SK-N-SH (cell line): ENCODE measurements around the gene SLC22A4. TPM values are rescaled to one million over a fixed set of nuclear protein-coding genes. Genes with fewer than 3 reads are reported as not detected.
A peak's percentile ranks its signal among the peaks of the same experiment; 100 is the strongest.

Experiments used
- CTCF ChIA-PET: fragments of 300-600, 350-600 bp; formaldehyde crosslinking; extraction: SDS; loops from one replicate; lab custom pipeline; 2021; lab: Yijun Ruan, JAX
- POLR2A ChIA-PET: fragments of 350-600 bp; sonication (Branson Sonifier 250); formaldehyde crosslinking; extraction: SDS; loops from one replicate; lab custom pipeline; 2020; ENCODE audit warnings: antibody characterized with exemption, inconsistent platforms; lab: Yijun Ruan, JAX
- DNase-seq: peaks from one replicate; pipeline ENCODE4 v3.0.0; 2012
- H2AFZ ChIP-seq: fragments of 200-600 bp; sonication (generic); 2 replicates; pipeline ENCODE4 v1.8.1; 2016; ENCODE audit warnings: antibody characterized with exemption, mild to moderate bottlenecking, low read depth
- H3F3A ChIP-seq: fragments of 200-600 bp; sonication (generic); replicated peaks from 2 replicates; pipeline ENCODE3; 2016; ENCODE audit warnings: antibody characterized with exemption, mild to moderate bottlenecking; ENCODE audit not compliant: insufficient read depth
- H3K27ac ChIP-seq, 2 experiments: fragments of 200-500 bp in 1 of 2; fragments of 200-600 bp in 1 of 2; sonication (Bioruptor generic) in 1 of 2; sonication (generic), shearing (Covaris generic) in 1 of 2; 2 replicates each; pipeline versions ENCODE4 v1.5.1 to v1.6.1; 2014 to 2016; ENCODE audit warnings: low read depth in 2 of 2, inconsistent platforms in 1 of 2, low read length in 1 of 2, mild to moderate bottlenecking in 1 of 2, mixed read lengths in 1 of 2
- H3K27me3 ChIP-seq: fragments of 200-600 bp; sonication (generic), shearing (Covaris generic); 2 replicates; pipeline ENCODE4 v1.6.1; 2016; ENCODE audit warnings: mixed run types; ENCODE audit not compliant: insufficient read depth
- H3K36me3 ChIP-seq, 2 experiments: fragments of 200-500 bp in 1 of 2; fragments of 200-600 bp in 1 of 2; sonication (Bioruptor generic) in 1 of 2; sonication (generic) in 1 of 2; replicated peaks in 1 of 2; 2 replicates each; pipeline versions ENCODE3 to v1.5.1; 2014 to 2016; ENCODE audit warnings: low read length in 1 of 2, mild to moderate bottlenecking in 1 of 2; ENCODE audit not compliant: insufficient read depth in 2 of 2, control insufficient read depth in 1 of 2
- H3K4me1 ChIP-seq, 2 experiments: fragments of 200-500 bp in 1 of 2; fragments of 200-600 bp in 1 of 2; sonication (Bioruptor generic) in 1 of 2; sonication (generic), shearing (Covaris generic) in 1 of 2; 2 replicates each; pipeline versions ENCODE4 v1.5.1 to v1.6.1; 2014 to 2016; ENCODE audit warnings: low read depth in 1 of 2, low read length in 1 of 2, mixed run types in 1 of 2; ENCODE audit not compliant: insufficient read depth in 2 of 2, control insufficient read depth in 1 of 2
- H3K4me2 ChIP-seq: fragments of 200-600 bp; sonication (generic), shearing (Covaris generic); 2 replicates; pipeline ENCODE4 v1.6.1; 2017; ENCODE audit warnings: mixed run types
- H3K4me3 ChIP-seq, 2 experiments: fragments of 200-500 bp in 1 of 2; fragments of 200-600 bp in 1 of 2; sonication (Bioruptor generic) in 1 of 2; sonication (generic), shearing (Covaris generic) in 1 of 2; 2 replicates each; pipeline versions ENCODE4 v1.5.1 to v1.8.1; 2014 to 2016; ENCODE audit warnings: low read depth in 2 of 2, inconsistent platforms in 1 of 2, low read length in 1 of 2, mild to moderate bottlenecking in 1 of 2, mixed read lengths in 1 of 2, moderate library complexity in 1 of 2
- H3K79me2 ChIP-seq: fragments of 200-600 bp; sonication (generic); 2 replicates; pipeline ENCODE4 v1.8.1; 2017; ENCODE audit warnings: mild to moderate bottlenecking; ENCODE audit not compliant: insufficient read depth
- H3K9ac ChIP-seq: fragments of 200-600 bp; sonication (generic); 2 replicates; pipeline ENCODE4 v1.6.1; 2017; ENCODE audit warnings: mixed run types
- H3K9me2 ChIP-seq: fragments of 200-600 bp; sonication (generic); 2 replicates; pipeline ENCODE4 v1.6.1; 2017; ENCODE audit warnings: mixed run types
- H3K9me3 ChIP-seq: fragments of 200-600 bp; sonication (generic); 2 replicates; pipeline ENCODE4 v1.6.1; 2017; ENCODE audit warnings: mixed run types, mild to moderate bottlenecking, moderate library complexity
- H4K20me1 ChIP-seq: fragments of 200-600 bp; sonication (generic); 2 replicates; pipeline ENCODE4 v1.6.1; 2017; ENCODE audit warnings: mild to moderate bottlenecking, mixed run types; ENCODE audit not compliant: insufficient read depth
- CHD2 ChIP-seq: fragments of 150-350 bp; IDR thresholded peaks from 2 replicates; pipeline ENCODE4 v1.6.1; 2018; ENCODE audit warnings: low read length; ENCODE audit not compliant: partially characterized antibody
- ELF1 ChIP-seq: IDR thresholded peaks from 2 replicates; pipeline ENCODE4 v1.4.0; 2012
- EP300 ChIP-seq, 2 experiments: IDR thresholded peaks; 2 replicates each; pipeline versions ENCODE4 v1.4.0 to v1.6.1; 2012; ENCODE audit warnings: borderline replicate concordance in 1 of 2, low read depth in 1 of 2, low read length in 1 of 2
- FOXM1 ChIP-seq: IDR thresholded peaks from 2 replicates; pipeline ENCODE4 v1.4.0; 2012; ENCODE audit warnings: low read depth, mild to moderate bottlenecking
- GATA2 ChIP-seq: sonication (generic); formaldehyde crosslinking; IDR thresholded peaks from 2 replicates; pipeline ENCODE4 v1.5.0; 2020; ENCODE audit warnings: mild to moderate bottlenecking, missing genetic modification reagents
- JUND ChIP-seq: IDR thresholded peaks from 2 replicates; pipeline ENCODE4 v1.4.0; 2012
- MEF2A ChIP-seq: IDR thresholded peaks from 2 replicates; pipeline ENCODE4 v1.4.0; 2012; ENCODE audit warnings: low read depth, borderline replicate concordance
- MXI1 ChIP-seq: IDR thresholded peaks from 2 replicates; pipeline ENCODE4 v1.6.1; 2012; ENCODE audit warnings: mild to moderate bottlenecking, low read depth, low read length, improper control_type of control experiment
- NFIC ChIP-seq: IDR thresholded peaks from 2 replicates; pipeline ENCODE4 v1.4.0; 2012; ENCODE audit warnings: borderline replicate concordance
- POLR2AphosphoS5 ChIP-seq: IDR thresholded peaks from 2 replicates; pipeline ENCODE4 v1.6.1; 2012; ENCODE audit warnings: low read depth, low read length
- RAD21 ChIP-seq: IDR thresholded peaks from 2 replicates; pipeline ENCODE4 v1.6.1; 2012; ENCODE audit warnings: mild to moderate bottlenecking, low read length
- RCOR1 ChIP-seq: fragments of 150-350 bp; IDR thresholded peaks from 2 replicates; pipeline ENCODE4 v1.6.1; 2017; ENCODE audit warnings: antibody characterized with exemption, low read length
- SIN3A ChIP-seq: IDR thresholded peaks from 2 replicates; pipeline ENCODE4 v1.6.1; 2012; ENCODE audit warnings: low read depth, mild to moderate bottlenecking, low read length, moderate library complexity, borderline replicate concordance
- TAF1 ChIP-seq: IDR thresholded peaks from 2 replicates; pipeline ENCODE4 v1.6.1; 2012; ENCODE audit warnings: low read depth, mild to moderate bottlenecking, low read length, moderate library complexity, borderline replicate concordance
- TEAD4 ChIP-seq: IDR thresholded peaks from 2 replicates; pipeline ENCODE4 v1.4.0; 2012; ENCODE audit warnings: mild to moderate bottlenecking, borderline replicate concordance; ENCODE audit not compliant: insufficient read depth
- YY1 ChIP-seq: IDR thresholded peaks from 2 replicates; pipeline ENCODE4 v1.4.0; 2012; ENCODE audit warnings: low read depth, mild to moderate bottlenecking
- WGBS: methylation state at CpG from one replicate; pipeline ENCODE4 v1.1.6; 2017; ENCODE audit warnings: low lambda C conversion rate; 5-methylcytosine and 5-hydroxymethylcytosine counted together
- polyA plus RNA-seq, 3 experiments: library from polyadenylated mRNA; depleted of rRNA; stranded (reverse); fragments of >200 nt; gene quantifications; 2 replicates each; pipeline ENCODE4 v1.2.3, GENCODE V29; 2012
- TF ChIP-seq, protein P1 (sequence below): IDR thresholded peaks from 2 replicates; pipeline ENCODE4 v1.4.0; 2012; ENCODE audit warnings: low read depth, borderline replicate concordance
- TF ChIP-seq, protein P2 (sequence below): fragments of 150-350 bp; IDR thresholded peaks from 2 replicates; pipeline ENCODE4 v1.6.1; 2017; ENCODE audit warnings: antibody characterized with exemption, low read length, low read depth, borderline replicate concordance
- TF ChIP-seq, protein P3 (sequence below): IDR thresholded peaks from 2 replicates; pipeline ENCODE4; 2012
- TF ChIP-seq, protein P4 (sequence below): fragments of 150-350 bp; IDR thresholded peaks from 2 replicates; pipeline ENCODE4 v1.6.1; 2016; ENCODE audit warnings: mild to moderate bottlenecking, low read depth, low read length
- TF ChIP-seq, protein P5 (sequence below): IDR thresholded peaks from 2 replicates; pipeline ENCODE4 v1.6.1; 2012; ENCODE audit warnings: mild to moderate bottlenecking, low read depth, low read length, moderate library complexity
- TF ChIP-seq, protein P6 (sequence below): IDR thresholded peaks from 2 replicates; pipeline ENCODE4 v1.4.0; 2012; ENCODE audit warnings: low read depth

SLC22A4 gene
- polyA plus RNA-seq (2012; rRNA removed), result 3.3 and 3.8 TPM in 2 replicates
- 2.3 and 2.5 TPM in 2 replicates for polyA plus RNA-seq (2012; cell fraction: cytosol; rRNA removed)
- polyA plus RNA-seq (2012; cell fraction: nucleus; rRNA removed), result 6.5 and 9.9 TPM in 2 replicates

DNA sequence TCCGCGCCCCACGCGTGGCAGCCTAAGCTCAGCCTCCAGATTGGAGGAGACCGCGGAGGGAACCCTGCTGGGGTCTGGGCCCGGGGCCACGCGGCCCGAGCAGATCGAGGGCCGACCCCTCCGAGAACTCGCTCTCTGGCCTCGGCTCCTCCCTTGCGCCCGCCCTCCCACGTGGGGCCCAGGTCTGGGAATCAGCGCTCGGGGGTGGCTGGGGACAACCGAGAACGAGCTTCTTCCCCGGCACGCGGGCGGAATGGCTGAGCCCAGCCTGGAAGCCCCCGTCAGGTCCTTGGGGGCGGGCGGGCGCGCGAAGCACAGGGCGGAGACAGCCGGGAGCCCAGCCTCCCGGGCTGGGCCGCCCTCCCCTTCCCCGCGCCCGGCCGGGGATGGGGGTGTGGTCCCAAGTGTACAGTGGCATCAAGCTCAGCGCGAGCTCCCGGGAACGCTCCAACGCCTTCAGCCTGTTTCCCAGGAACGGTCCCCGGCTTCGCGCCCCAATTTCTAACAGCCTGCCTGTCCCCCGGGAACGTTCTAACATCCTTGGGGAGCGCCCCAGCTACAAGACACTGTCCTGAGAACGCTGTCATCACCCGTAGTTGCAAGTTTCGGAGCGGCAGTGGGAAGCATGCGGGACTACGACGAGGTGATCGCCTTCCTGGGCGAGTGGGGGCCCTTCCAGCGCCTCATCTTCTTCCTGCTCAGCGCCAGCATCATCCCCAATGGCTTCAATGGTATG is at the start of gene SLC22A4:
TSS of gene SLC22A4 (plus strand) at position 403 of the 736 bp plus-strand sequence. CDS start at position 626, 223 bp downstream.
- ChIA-PET CTCF (interaction anchor here (0.6 to 3.6 kb wide), 21 partner anchors 11 to 526 kb away, joined by 3 to 15 read pairs (median 4); partner anchors contain the start of gene P4HA2), POLR2A (interaction anchor here (0.8 to 3.4 kb wide), 18 partner anchors 10 to 202 kb away, joined by 3 to 19 read pairs (median 5); partner anchors contain the start of genes IRF1, P4HA2, PDLIM4 and SLC22A5)
- peak within 1 kb of the TSS; percentile 64 to 87 for H3K4me3 ChIP-seq
- WGBS, result 2% methylated on average over 21 of the region's 63 CpGs
- peak within 1 kb of the TSS; percentile 95 to 99 for H3K27ac ChIP-seq
- no peaks in the 10 kb centered on the region for H3K9me3 ChIP-seq
- peaks cover 11% of the 10 kb centered on the region for H3F3A ChIP-seq
- no peaks in the 10 kb centered on the region for H3K9me2 ChIP-seq
- H3K4me2 ChIP-seq, result peak within 1 kb of the TSS; percentile 98
- H3K27me3 ChIP-seq, result no peaks in the 10 kb centered on the region
- DNase-seq, result peak; percentile 94
- H3K4me1 ChIP-seq, result peaks cover 9 to 25% of the 10 kb centered on the region in 2 experiments; a peak in 2 of 4 replicates
- TF ChIP-seq, protein P1, sequence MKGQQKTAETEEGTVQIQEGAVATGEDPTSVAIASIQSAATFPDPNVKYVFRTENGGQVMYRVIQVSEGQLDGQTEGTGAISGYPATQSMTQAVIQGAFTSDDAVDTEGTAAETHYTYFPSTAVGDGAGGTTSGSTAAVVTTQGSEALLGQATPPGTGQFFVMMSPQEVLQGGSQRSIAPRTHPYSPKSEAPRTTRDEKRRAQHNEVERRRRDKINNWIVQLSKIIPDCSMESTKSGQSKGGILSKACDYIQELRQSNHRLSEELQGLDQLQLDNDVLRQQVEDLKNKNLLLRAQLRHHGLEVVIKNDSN, result peak; percentile 84
- TF ChIP-seq POLR2AphosphoS5 (peak; percentile 75; the same call in 1 of the 2 replicates), RCOR1 (no peak), JUND (no peak), MXI1 (peak; percentile 86), NFIC (no peak), TEAD4 (no peak), GATA2 (CRISPR knock-in tag) (no peak), YY1 (no peak), FOXM1 (no peak), TAF1 (peak; percentile 74; the same call in 1 of the 2 replicates), SIN3A (peak; percentile 77; the same call in 1 of the 2 replicates), CHD2 (no peak), EP300 (IDR thresholded peaks at IDR 0.05; ENCODE audit: borderline replicate concordance in 1 of 2, low read depth in 1 of 2, low read length in 1 of 2) (no peak), ELF1 (no peak), RAD21 (0 out of 2 replicates have a peak, but pooled peaks have one; percentile 1), MEF2A (no peak)
- TF ChIP-seq, protein P2, sequence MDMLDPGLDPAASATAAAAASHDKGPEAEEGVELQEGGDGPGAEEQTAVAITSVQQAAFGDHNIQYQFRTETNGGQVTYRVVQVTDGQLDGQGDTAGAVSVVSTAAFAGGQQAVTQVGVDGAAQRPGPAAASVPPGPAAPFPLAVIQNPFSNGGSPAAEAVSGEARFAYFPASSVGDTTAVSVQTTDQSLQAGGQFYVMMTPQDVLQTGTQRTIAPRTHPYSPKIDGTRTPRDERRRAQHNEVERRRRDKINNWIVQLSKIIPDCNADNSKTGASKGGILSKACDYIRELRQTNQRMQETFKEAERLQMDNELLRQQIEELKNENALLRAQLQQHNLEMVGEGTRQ, result peak; percentile 55; the same call in 1 of the 2 replicates
- TF ChIP-seq, protein P3, sequence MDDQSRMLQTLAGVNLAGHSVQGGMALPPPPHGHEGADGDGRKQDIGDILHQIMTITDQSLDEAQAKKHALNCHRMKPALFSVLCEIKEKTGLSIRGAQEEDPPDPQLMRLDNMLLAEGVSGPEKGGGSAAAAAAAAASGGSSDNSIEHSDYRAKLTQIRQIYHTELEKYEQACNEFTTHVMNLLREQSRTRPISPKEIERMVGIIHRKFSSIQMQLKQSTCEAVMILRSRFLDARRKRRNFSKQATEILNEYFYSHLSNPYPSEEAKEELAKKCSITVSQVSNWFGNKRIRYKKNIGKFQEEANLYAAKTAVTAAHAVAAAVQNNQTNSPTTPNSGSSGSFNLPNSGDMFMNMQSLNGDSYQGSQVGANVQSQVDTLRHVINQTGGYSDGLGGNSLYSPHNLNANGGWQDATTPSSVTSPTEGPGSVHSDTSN, result no peak
- TF ChIP-seq, protein P4, sequence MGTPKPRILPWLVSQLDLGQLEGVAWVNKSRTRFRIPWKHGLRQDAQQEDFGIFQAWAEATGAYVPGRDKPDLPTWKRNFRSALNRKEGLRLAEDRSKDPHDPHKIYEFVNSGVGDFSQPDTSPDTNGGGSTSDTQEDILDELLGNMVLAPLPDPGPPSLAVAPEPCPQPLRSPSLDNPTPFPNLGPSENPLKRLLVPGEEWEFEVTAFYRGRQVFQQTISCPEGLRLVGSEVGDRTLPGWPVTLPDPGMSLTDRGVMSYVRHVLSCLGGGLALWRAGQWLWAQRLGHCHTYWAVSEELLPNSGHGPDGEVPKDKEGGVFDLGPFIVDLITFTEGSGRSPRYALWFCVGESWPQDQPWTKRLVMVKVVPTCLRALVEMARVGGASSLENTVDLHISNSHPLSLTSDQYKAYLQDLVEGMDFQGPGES, result no peak
- TF ChIP-seq, protein P5, sequence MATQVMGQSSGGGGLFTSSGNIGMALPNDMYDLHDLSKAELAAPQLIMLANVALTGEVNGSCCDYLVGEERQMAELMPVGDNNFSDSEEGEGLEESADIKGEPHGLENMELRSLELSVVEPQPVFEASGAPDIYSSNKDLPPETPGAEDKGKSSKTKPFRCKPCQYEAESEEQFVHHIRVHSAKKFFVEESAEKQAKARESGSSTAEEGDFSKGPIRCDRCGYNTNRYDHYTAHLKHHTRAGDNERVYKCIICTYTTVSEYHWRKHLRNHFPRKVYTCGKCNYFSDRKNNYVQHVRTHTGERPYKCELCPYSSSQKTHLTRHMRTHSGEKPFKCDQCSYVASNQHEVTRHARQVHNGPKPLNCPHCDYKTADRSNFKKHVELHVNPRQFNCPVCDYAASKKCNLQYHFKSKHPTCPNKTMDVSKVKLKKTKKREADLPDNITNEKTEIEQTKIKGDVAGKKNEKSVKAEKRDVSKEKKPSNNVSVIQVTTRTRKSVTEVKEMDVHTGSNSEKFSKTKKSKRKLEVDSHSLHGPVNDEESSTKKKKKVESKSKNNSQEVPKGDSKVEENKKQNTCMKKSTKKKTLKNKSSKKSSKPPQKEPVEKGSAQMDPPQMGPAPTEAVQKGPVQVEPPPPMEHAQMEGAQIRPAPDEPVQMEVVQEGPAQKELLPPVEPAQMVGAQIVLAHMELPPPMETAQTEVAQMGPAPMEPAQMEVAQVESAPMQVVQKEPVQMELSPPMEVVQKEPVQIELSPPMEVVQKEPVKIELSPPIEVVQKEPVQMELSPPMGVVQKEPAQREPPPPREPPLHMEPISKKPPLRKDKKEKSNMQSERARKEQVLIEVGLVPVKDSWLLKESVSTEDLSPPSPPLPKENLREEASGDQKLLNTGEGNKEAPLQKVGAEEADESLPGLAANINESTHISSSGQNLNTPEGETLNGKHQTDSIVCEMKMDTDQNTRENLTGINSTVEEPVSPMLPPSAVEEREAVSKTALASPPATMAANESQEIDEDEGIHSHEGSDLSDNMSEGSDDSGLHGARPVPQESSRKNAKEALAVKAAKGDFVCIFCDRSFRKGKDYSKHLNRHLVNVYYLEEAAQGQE, result peak; percentile 22
- TF ChIP-seq, protein P6, sequence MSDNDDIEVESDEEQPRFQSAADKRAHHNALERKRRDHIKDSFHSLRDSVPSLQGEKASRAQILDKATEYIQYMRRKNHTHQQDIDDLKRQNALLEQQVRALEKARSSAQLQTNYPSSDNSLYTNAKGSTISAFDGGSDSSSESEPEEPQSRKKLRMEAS, result peak; percentile 84
- H4K20me1 ChIP-seq, result no peaks in the 10 kb centered on the region
- H3K9ac ChIP-seq, result peak within 1 kb of the TSS; percentile 87
- no peaks in the 10 kb centered on the region for H3K36me3 ChIP-seq
- H2AFZ ChIP-seq, result peak within 1 kb of the TSS; percentile 91
- H3K79me2 ChIP-seq, result peaks cover 27% of the 10 kb centered on the region
